Stomach (tissue), 9 donors: ENCODE results near the gene CDC42BPB. TPM values are rescaled to one million over a fixed set of nuclear protein-coding genes. Genes with fewer than 3 reads are reported as not detected.

Experiments
- DNase-seq, 2 donors: peaks; one replicate each; pipeline versions ENCODE4 v3.0.0 to v3.0.0-alpha.2; 2013 to 2019
- H3K27ac ChIP-seq, 5 donors: fragments of 200-600 bp in 4 of 5; sonication (generic) in 4 of 5; one replicate each; pipeline ENCODE4 v1.5.1; 2013 to 2019; ENCODE audit warnings: mild to moderate bottlenecking in 1 of 5, moderate library complexity in 1 of 5
- H3K27me3 ChIP-seq, 3 donors: fragments of 200-600 bp; sonication (generic); one replicate each; pipeline ENCODE4 v1.5.1; 2017 to 2019; ENCODE audit warnings: mixed run types in 1 of 3
- H3K36me3 ChIP-seq, 4 donors: fragments of 200-600 bp; sonication (generic); 1 replicate in 3 of 4; 2 replicates in 1 of 4; pipeline ENCODE4 v1.5.1; 2016 to 2019
- H3K4me1 ChIP-seq, 4 donors: fragments of 200-600 bp; sonication (generic); one replicate each; pipeline ENCODE4 v1.5.1; 2016 to 2019
- H3K4me3 ChIP-seq, 4 donors: fragments of 200-600 bp; sonication (generic) in 3 of 4; one replicate each; pipeline ENCODE4 v1.5.1; 2016 to 2019; ENCODE audit warnings: mild to moderate bottlenecking in 1 of 4
- H3K9me3 ChIP-seq, 4 donors: fragments of 200-600 bp; sonication (generic); one replicate each; pipeline ENCODE4 v1.5.1; 2016 to 2019
- CTCF ChIP-seq, 7 experiments: fragments of 450-650 bp in 4 of 7; fragments of 200-600 bp in 3 of 7; sonication (generic) in 3 of 7; IDR thresholded peaks; one replicate each; pipeline ENCODE4 v1.5.1; 2016 to 2019; ENCODE audit warnings: antibody characterized with exemption in 7 of 7, control low read depth in 2 of 7, mild to moderate bottlenecking in 1 of 7
- EP300 ChIP-seq: sonication (generic); formaldehyde crosslinking; IDR thresholded peaks from one replicate; pipeline ENCODE4 v1.6.1; 2017; ENCODE audit warnings: antibody characterized with exemption
- POLR2A ChIP-seq, 4 donors: fragments of 450-650 bp; IDR thresholded peaks; one replicate each; pipeline ENCODE4 v1.6.1; 2016; ENCODE audit warnings: antibody characterized with exemption in 4 of 4, control low read depth in 2 of 4, mild to moderate bottlenecking in 1 of 4, moderate library complexity in 1 of 4
- POLR2AphosphoS5 ChIP-seq, 3 donors: sonication (generic); formaldehyde crosslinking; IDR thresholded peaks; one replicate each; pipeline ENCODE4 v1.6.1; 2016; ENCODE audit warnings: antibody characterized with exemption in 3 of 3
- WGBS, 5 donors: extraction: QIAGEN DNeasy Blood & Tissue Kit in 3 of 5; methylation state at CpG; one replicate each; pipeline versions ENCODE4 v1.1.5 to v1.1.7; 2013 to 2018; 5-methylcytosine and 5-hydroxymethylcytosine counted together
- intact Hi-C: fragments of 100-400 bp; cut with DNase I; formaldehyde crosslinking; loops from one replicate; pipeline ENCODE4 v1.15.1; 2023; ENCODE audit warnings: low total_unique reads
- polyA plus RNA-seq, 3 donors: library from polyadenylated mRNA; stranded (reverse); fragments of 200-250 nt; gene quantifications; one replicate each; pipeline ENCODE4 v1.2.3, GENCODE V29; 2013
- total RNA-seq, 5 donors: library from RNA; depleted of rRNA; stranded (reverse); fragments of >200 nt; gene quantifications; one replicate each; pipeline versions ENCODE4 v1.1.0 to v1.2.3, GENCODE V29; 2014 to 2016
- donor health status: healthy with polysubstance abuse.
- donor health status: Bipolar disorder and iron deficiency.
- donor health status: healthy.

Gene CDC42BPB
- total and polyA plus RNA-seq, 8 donors = 16.3 to 400 (median 127) TPM

DNA sequence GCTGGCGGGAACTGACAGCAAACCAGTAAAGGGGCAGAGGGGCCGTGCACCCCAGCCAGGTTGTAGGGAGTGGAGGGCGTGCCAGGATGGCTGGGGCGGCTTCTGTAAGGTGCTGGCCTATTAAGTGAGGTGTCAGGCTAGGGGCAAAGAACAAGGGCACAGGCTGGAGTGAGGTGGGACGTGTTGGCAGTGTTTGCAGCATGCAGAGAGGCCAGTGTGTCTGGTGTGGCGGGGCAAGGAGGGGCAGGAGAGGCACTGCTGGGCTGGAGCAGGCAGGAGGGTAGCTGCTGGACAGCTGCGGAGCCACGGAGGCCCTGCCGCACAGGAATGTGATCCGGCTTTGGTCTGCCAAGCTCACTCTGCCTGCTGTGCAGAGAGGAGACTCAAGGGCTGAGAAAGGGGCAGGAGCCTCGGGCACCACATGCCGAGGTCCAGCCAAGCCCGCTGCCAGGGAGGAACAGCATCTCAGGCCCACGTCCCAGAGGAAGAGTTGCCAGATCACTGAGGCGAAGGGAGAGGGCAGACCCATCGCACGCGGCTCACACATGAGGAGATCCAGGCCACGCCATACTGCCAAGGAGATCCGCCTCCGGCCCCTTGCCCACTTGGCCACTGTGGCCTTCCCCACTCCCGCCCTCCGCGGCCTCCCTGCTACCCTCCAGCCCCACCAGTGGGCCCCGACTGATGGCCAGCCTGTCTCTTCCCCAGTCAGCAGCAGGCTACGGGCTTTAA lies 88.1 kb downstream of the CDC42BPB start:
- H3K9me3 ChIP-seq = no peaks in the 10 kb centered on the region
- peaks cover 87 to 100% (median 100%) of the 10 kb centered on the region in 4 donors for H3K36me3 ChIP-seq
- H3K4me3 ChIP-seq = no peak overlapping the region
- H3K4me1 ChIP-seq = no peaks in the 10 kb centered on the region
- TF ChIP-seq CTCF (IDR thresholded peaks at IDR 0.05) = no peak
- no peak for TF ChIP-seq POLR2AphosphoS5 (IDR thresholded peaks at IDR 0.05)
- TF ChIP-seq EP300 = no peak
- TF ChIP-seq POLR2A (IDR thresholded peaks at IDR 0.05) = no peak
- intact Hi-C loops = no loop called here
- no peaks in the 10 kb centered on the region for H3K27me3 ChIP-seq
- 94 to 97% (median 96%) methylated on average over 19 to 26 of the region's 26 CpGs for WGBS, 5 donors
- H3K27ac ChIP-seq = no peak overlapping the region
- no peak for DNase-seq

- H3K4me3 ChIP-seq = no peak overlapping the region
- H3K36me3 ChIP-seq = peaks cover 87 to 100% (median 100%) of the 10 kb centered on the region in 4 donors
- no peaks in the 10 kb centered on the region for H3K4me1 ChIP-seq
- 88 to 96% (median 95%) methylated on average over 13 of the region's 13 CpGs for WGBS, 5 donors
- no peak overlapping the region for H3K27ac ChIP-seq
- no peaks in the 10 kb centered on the region for H3K9me3 ChIP-seq
- no peak for TF ChIP-seq CTCF (IDR thresholded peaks at IDR 0.05)
- H3K27me3 ChIP-seq = no peaks in the 10 kb centered on the region
- intact Hi-C loops = no loop called here
- DNase-seq = no peak
These were observed 89.0 kb downstream of the CDC42BPB start for GRCh38 chr14:102968306-102968705.

DNA sequence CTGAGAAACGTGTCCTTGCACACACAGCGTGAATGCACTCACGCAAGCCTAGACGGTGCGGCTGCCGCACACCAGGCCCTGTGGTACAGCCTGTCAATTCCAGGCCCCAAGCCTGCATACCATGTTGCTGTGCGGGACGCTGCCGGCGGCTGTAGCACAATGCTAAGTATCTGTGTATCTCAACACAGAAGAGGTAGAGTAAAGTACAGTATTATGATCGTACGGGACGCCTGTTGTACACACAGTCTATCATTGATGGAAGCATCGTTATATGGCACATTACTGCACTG lies 89.9 kb downstream of the CDC42BPB start:
- Histone ChIP-seq H3K36me3 (peaks cover 90 to 100% (median 100%) of the 10 kb centered on the region in 4 donors), H3K27me3 (no peaks in the 10 kb centered on the region), H3K4me1 (no peaks in the 10 kb centered on the region), H3K9me3 (no peaks in the 10 kb centered on the region), H3K4me3 (no peak overlapping the region), H3K27ac (no peak overlapping the region)
- intact Hi-C loops = no loop called here
- TF ChIP-seq POLR2AphosphoS5 (IDR thresholded peaks at IDR 0.05) (no peak), CTCF (IDR thresholded peaks at IDR 0.05) (no peak), POLR2A (IDR thresholded peaks at IDR 0.05) (no peak), EP300 (no peak)
- whole genome bisulfite sequencing, 5 donors = 91 to 94% (median 93%) methylated on average over 14 of the region's 14 CpGs
- DNase-seq = no peak

DNA sequence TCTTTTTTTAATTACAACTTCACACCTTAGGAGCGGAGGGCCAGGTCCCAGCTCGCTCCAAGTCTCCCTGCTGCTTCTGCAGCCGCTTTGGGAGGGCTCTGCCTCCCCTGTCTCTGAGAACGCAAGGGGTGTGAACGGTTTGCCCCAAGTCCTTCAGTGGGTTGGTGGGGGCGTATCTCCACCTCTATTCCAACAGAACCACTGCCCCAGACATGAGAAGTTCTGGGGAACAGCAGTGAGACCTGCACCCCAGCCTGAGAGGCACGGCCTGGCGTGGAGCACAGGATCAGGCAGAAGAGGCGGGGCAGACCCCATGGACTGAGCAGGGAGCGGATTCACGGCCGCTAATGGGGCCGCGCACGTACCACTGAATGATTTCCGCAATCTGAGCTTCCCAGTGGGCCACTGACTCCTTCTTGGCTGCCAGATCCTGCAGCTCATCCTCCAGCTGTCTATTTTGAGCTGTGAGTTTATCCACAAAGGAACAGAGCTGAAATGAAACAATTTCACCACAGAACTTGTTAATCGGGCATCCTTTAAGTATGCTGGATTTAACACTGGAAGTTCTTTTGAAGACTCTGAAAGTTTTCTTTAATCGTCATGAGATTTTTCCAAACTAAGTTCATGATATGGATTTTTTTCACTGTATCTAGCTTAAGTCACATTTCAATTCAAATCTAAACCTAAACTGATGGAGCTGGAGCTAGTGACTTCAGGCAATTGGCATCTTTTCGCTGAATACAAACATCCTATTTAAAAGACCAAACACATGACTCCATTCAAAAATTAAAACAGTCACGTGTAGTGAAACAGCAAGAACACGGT lies 90.5 kb downstream of the CDC42BPB start:
- no peaks in the 10 kb centered on the region for H3K9me3 ChIP-seq

More for the DNA sequence above, 90.5 kb downstream of the CDC42BPB start:
- intact Hi-C loops = no loop called here
- H3K4me1 ChIP-seq = no peaks in the 10 kb centered on the region
- no peak for DNase-seq
- peaks cover 92 to 100% (median 100%) of the 10 kb centered on the region in 4 donors for H3K36me3 ChIP-seq
- H3K27ac ChIP-seq = no peak overlapping the region
- no peak overlapping the region for H3K4me3 ChIP-seq
- 90 to 94% (median 92%) methylated on average over 21 of the region's 21 CpGs for WGBS, 5 donors
- no peaks in the 10 kb centered on the region for H3K27me3 ChIP-seq
- TF ChIP-seq POLR2A (IDR thresholded peaks at IDR 0.05) = no peak
- no peak for TF ChIP-seq POLR2AphosphoS5 (IDR thresholded peaks at IDR 0.05)
- TF ChIP-seq CTCF (IDR thresholded peaks at IDR 0.05) = no peak
- TF ChIP-seq EP300 = no peak
